Calu3 (cell line): ENCODE results near the gene PVR. TPM values are rescaled to one million over a fixed set of nuclear protein-coding genes. Genes with fewer than 3 reads are reported as not detected.

Experiments used
- BruUV-seq: library from RNA; stranded (reverse); fragments of 400-500 nt; replicated peaks from 2 replicates; lab custom pipeline; 2021; lab: Mats Ljungman, UMichigan
- CTCF ChIA-PET: fragments of 300-600 bp; sonication (Branson Sonifier 250); formaldehyde crosslinking; loops from one replicate; lab custom pipeline; 2022; ENCODE audit warnings: antibody characterized with exemption; lab: Charles Lee
- DNase-seq: peaks from one replicate; pipeline ENCODE4 v3.0.0; 2022
- H3K27ac Mint-ChIP-seq: one replicate; pipeline ENCODE4 v1.8.0; 2022; ENCODE audit warnings: mixed read lengths; ENCODE audit not compliant: unreplicated experiment
- H3K27me3 Mint-ChIP-seq: one replicate; pipeline ENCODE4 v1.8.0; 2022; ENCODE audit warnings: mixed read lengths; ENCODE audit not compliant: unreplicated experiment
- H3K36me3 Mint-ChIP-seq: one replicate; pipeline ENCODE4 v1.8.0; 2022; ENCODE audit warnings: mild to moderate bottlenecking, moderate library complexity, mixed read lengths; ENCODE audit not compliant: insufficient read depth, unreplicated experiment
- H3K4me1 Mint-ChIP-seq: one replicate; pipeline ENCODE4 v1.8.0; 2022; ENCODE audit warnings: mild to moderate bottlenecking, low read depth, mixed read lengths; ENCODE audit not compliant: unreplicated experiment
- H3K4me3 Mint-ChIP-seq: one replicate; pipeline ENCODE4 v1.8.0; 2022; ENCODE audit warnings: mild to moderate bottlenecking, low read depth, moderate library complexity, mixed read lengths; ENCODE audit not compliant: unreplicated experiment
- H3K9me3 Mint-ChIP-seq: one replicate; pipeline ENCODE4 v1.8.0; 2022; ENCODE audit warnings: low read depth, mixed read lengths; ENCODE audit not compliant: unreplicated experiment
- intact Hi-C: fragments of 100-400 bp; cut with micrococcal nuclease; formaldehyde crosslinking; loops from one replicate; pipeline ENCODE4 v1.10.0; 2022; ENCODE audit not compliant: unreplicated experiment
- total RNA-seq: library from RNA; stranded (reverse); gene quantifications from 2 replicates; pipeline ENCODE4 v1.2.3, GENCODE V29; 2022
- TF ChIP-seq, protein P1 (sequence below): fragments of 200-600 bp; IDR thresholded peaks from one replicate; pipeline ENCODE4 v1.8.0; 2022; ENCODE audit warnings: antibody characterized with exemption; ENCODE audit not compliant: unreplicated experiment

PVR gene
- total RNA-seq, 1 experiment from 2014 or later, result 215 TPM

GRCh38 chr19:44703336-44704078 is 59.8 kb downstream of the PVR start:
- Mint-ChIP-seq H3K27ac (no peak overlapping the region), H3K9me3 (no peaks in the 10 kb centered on the region), H3K36me3 (no peaks in the 10 kb centered on the region), H3K4me3 (no peak overlapping the region), H3K4me1 (peaks cover 1% of the 10 kb centered on the region), H3K27me3 (no peaks in the 10 kb centered on the region)
- TF ChIP-seq, protein P1, sequence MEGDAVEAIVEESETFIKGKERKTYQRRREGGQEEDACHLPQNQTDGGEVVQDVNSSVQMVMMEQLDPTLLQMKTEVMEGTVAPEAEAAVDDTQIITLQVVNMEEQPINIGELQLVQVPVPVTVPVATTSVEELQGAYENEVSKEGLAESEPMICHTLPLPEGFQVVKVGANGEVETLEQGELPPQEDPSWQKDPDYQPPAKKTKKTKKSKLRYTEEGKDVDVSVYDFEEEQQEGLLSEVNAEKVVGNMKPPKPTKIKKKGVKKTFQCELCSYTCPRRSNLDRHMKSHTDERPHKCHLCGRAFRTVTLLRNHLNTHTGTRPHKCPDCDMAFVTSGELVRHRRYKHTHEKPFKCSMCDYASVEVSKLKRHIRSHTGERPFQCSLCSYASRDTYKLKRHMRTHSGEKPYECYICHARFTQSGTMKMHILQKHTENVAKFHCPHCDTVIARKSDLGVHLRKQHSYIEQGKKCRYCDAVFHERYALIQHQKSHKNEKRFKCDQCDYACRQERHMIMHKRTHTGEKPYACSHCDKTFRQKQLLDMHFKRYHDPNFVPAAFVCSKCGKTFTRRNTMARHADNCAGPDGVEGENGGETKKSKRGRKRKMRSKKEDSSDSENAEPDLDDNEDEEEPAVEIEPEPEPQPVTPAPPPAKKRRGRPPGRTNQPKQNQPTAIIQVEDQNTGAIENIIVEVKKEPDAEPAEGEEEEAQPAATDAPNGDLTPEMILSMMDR, result no peak
- BruUV-seq, result no TSS peak
- DNase-seq, result no peak
- CTCF ChIA-PET, result interaction anchor here (0.6 kb wide), 1 partner anchor 58 kb away, joined by 3 read pairs; no protein-coding TSS in a partner anchor
- intact Hi-C loops, result no loop called here

- intact Hi-C loops, result no loop called here
- no peaks in the 10 kb centered on the region for H3K9me3 Mint-ChIP-seq
- CTCF ChIA-PET, result no interaction called here
- no peak for DNase-seq
- BruUV-seq, result no TSS peak
- no peak overlapping the region for H3K4me3 Mint-ChIP-seq
- H3K36me3 Mint-ChIP-seq, result no peaks in the 10 kb centered on the region
- no peaks in the 10 kb centered on the region for H3K4me1 Mint-ChIP-seq
- H3K27ac Mint-ChIP-seq, result no peak overlapping the region
- no peaks in the 10 kb centered on the region for H3K27me3 Mint-ChIP-seq
- TF ChIP-seq, protein P1, result no peak
These were observed 61.3 kb downstream of the PVR start for GRCh38 chr19:44704982-44705381.

DNA sequence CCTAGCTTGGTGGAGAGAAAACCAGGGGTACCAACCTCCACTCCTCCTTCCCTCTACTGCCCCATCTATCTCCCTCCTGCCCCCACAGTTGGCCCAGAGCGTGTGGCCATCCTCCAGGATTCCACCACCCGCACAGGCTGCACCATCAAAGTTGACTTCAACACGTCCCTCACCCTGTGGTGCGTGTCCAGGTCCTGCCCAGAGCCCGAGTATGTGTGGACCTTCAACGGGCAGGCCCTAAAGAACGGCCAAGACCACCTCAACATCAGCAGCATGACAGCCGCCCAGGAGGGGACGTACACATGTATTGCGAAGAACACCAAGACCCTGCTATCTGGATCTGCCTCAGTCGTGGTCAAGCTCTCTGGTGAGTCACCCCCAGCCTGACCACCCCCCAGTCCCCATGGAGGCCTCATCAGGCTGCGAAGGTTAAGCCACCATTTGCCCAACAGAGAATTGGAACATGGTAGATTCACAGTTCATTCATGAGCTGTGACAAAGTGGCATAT is 61.8 kb downstream of the PVR start:
- BruUV-seq, result no TSS peak
- no peak overlapping the region for H3K27ac Mint-ChIP-seq
- no peaks in the 10 kb centered on the region for H3K36me3 Mint-ChIP-seq
- DNase-seq, result no peak
- no peaks in the 10 kb centered on the region for H3K27me3 Mint-ChIP-seq
- TF ChIP-seq, protein P1, result no peak
- no peaks in the 10 kb centered on the region for H3K9me3 Mint-ChIP-seq
- H3K4me3 Mint-ChIP-seq, result no peak overlapping the region
- H3K4me1 Mint-ChIP-seq, result no peaks in the 10 kb centered on the region
- CTCF ChIA-PET, result interaction anchor here (0.6 kb wide), 1 partner anchor 200 kb away, joined by 14 read pairs; the partner anchor contains the start of gene APOE
- intact Hi-C loops, result no loop called here

DNA sequence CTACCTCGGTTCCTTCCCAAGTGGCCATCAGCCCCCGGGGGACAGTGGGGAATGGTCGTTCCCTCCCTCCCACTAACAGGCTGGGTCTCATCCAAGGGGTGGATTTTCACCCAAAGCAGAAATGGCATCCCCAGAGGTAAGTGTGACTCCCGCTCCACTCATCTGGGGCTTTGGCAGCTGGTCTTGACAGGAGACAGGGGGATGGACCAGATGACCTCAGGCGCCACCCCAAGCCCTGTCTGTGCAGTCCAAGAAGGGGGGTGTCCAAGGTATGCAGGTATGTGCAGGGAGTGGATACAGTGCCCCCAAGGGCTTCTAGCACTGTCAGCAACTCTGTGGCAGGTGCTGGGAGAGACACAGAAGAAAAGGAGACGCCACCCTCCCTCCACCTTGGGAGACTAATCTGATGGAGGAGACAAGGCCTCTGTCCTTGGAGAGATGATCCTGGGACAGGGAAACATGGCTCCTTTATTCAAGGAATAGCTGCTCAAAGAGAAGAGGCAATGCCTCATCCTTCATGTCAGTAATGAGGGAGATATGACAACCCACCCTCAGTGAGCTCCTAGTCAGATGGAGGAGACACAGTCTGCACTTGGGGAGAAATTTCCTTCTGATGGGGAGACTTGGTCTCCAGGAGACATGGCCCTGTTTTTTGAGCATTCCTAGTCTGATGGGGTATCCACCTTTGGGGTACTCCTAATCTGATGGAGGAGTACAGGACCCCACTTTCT is 63.0 kb downstream of the PVR start:
- DNase-seq, result no peak
- Mint-ChIP-seq H3K4me3 (no peak overlapping the region), H3K4me1 (no peaks in the 10 kb centered on the region), H3K27ac (no peak overlapping the region), H3K9me3 (no peaks in the 10 kb centered on the region), H3K36me3 (no peaks in the 10 kb centered on the region), H3K27me3 (no peaks in the 10 kb centered on the region)
- BruUV-seq, result no TSS peak
- TF ChIP-seq, protein P1, result no peak
- intact Hi-C loops, result no loop called here
- CTCF ChIA-PET, result interaction anchor here (0.5 kb wide), 1 partner anchor 35 kb away, joined by 3 read pairs; no protein-coding TSS in a partner anchor
